Non-pigmented ciliary epithelial cell (primary cell): ENCODE data around the gene CDKL2.

ENCODE experiments used
- DNase-seq: peaks from one replicate; pipeline ENCODE4 v3.0.0-alpha.2; 2010; ENCODE audit warnings: low read depth

The CDKL2 gene

DNA sequence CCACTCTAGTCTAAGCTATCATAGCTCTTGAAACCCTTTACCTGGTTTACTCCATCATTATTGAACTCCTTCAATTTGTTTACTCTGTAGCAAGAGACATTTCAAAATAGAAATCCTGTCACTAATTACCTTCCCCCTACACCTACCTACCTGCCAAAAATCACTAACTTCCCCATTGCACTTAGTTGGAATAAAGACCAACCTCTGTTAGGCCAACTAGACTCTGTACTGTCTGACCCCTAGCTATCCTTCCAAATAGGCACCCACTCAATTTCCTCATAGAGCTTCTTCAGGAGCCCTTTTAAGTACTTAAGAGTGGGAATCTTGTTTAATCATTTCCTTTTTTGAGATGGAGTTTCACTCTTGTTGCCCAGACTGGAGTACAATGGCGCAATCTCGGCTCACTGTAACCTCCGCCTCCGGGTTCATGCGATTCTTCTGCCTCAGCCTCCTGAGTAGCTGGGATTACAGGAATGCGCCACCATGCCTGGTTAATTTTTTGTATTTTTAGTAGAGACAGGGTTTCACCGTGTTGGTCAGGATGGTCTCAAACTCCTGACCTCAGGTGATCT lies 8.9 kb upstream of the CDKL2 start:
- no peak for DNase-seq

DNA sequence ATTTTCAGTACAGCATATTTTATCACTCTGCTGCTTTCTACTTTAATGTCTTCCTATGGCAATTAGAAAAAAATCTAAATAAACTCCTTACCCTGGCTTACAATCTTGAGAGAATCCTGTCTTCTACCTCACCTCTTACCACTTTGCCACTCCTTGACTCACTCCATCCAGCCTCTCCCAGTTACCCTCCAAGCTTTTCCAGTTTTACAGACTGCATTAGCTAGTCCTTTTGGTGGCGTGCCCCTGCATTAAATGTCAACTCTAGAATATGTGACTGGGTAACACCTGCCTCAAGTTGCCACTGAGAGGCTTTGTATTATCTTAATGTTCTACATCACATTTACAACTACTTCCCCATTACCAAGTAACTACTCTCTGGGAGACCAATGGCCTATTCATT lies 7.5 kb upstream of the CDKL2 start:
- no peak for DNase-seq

DNA sequence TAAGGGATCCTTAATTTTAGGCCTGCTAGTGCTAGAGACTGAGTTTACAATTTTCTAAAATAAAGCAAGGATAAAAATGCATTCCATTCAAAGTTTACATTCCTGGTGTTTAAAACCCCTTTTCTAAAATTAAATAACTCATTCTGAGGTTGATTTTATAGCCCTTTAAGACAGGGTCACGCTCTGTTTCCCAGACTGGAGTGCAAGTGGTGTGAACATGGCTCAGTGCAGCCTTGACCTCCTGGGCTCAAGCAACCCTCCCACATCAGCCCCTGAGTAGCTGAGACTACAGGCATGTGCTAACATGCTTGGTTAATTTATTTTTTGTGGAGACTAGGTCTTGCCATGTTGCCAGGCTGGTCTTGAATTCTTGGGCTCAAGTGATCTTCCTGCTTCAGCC lies 6.8 kb upstream of the CDKL2 start:
- no peak for DNase-seq

DNA sequence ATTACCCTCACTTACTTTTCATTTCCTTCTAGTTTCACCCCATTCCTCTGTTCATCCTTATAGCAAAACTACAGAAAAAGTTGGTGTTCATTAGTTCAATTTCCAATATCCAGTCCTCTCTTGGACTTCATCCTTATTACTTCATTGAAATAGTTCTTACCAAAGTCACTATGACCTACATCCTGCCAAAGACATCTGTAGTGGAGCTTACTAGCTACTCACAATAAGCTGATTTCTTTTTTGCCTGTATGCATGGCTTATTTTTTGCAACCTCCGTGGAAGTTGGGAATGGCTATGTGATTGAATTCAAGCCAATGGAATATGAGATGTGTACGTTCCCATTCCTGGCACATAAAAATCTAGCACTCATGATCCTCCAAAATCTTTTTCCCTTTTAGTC lies 4.6 kb upstream of the CDKL2 start:
- DNase-seq: no peak

DNA sequence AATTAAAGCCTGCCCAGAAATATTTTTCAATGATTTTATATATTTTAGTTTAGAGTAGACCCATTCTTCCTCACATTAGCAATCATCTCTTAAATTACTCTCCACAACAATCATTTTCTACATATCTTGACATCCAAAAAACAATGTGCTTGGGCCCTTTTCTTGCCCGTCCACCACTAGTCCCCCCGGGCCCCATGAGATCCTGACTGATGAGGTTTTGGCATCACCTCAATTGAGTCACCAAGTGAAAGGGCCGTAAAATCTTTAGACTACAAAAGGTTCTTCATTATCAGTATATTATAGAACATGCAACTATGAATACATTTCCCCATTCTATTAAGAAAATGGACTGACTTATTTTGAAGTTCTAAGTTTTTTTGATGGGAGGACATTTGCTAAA lies 4.0 kb upstream of the CDKL2 start:
- DNase-seq: no peak

DNA sequence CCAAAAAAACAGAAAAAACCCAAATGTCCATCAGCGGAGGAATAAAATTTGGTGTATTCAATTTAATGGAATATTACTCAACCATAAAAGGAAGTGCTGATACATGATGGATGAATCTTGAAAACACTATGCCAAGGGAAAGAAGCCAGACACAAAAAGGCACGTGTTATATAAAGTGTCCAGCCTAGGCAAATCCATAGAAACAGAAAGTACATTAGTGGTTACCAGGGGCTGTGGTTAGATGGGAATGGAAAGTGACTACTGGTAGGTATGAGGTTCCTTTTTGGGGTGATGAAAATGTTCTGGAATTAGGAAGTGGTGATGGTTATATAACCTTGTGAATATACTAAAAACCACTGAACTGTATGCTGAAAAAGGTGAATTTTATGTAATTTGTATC lies 3.5 kb upstream of the CDKL2 start:
- DNase-seq: peak; percentile 22

DNA sequence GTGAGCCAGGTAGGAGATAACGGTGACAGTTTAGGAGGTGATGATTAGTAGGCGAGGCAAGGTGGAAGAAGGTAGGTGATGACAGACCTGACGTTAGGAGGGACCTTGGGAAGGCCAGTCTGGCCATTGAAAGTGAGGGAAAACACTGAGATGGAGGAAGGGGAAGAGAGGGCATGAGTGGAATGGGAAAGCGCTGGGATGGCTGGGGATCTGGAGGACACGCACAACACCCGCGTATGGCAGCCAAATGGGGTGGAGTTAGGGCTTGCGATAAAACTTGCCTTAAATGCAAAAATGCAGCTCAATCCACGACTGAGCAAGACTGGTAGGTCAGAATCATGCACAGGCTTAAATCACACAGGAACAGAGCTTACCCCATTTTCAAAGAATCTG lies 605 bp upstream of the CDKL2 start:
- no peak for DNase-seq

DNA sequence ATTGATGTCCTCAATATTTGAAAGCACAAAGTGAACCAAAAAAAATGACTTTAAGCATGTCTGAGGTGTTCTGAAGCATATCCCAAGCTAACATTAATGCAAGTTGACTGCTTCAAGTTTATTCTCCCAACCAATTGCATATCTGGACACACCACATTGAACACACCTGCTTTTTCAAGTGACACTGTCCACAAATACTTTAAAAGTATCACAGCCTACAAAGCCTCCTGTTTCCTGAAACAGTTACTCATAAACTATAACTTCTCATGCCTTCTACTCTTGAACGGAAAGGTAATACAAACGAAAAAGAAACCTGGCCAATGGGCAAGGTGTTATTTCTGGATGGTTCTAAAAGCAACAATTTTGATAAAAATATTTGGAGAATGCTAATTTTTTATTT lies 1.1 kb downstream of the CDKL2 start:
- no peak for DNase-seq

DNA sequence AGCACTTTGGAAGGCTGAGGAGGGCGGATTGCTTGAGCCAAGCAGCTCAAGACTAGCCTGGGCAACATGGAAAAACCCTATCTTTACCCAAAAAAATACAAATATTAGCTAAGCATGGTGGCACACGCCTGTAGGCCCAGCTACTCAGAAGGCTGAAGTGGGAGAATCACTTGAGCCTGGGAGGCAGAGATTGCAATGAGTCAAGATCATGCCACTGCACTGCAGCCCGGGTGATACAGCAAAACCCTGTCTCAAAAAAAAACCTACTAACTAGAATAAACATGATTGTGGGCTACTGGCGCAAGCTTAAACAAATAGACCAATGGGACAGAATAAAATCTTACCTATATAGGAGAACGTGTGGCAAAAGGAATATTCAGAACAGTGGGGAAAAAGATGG lies 7.3 kb downstream of the CDKL2 start:
- no peak for DNase-seq

DNA sequence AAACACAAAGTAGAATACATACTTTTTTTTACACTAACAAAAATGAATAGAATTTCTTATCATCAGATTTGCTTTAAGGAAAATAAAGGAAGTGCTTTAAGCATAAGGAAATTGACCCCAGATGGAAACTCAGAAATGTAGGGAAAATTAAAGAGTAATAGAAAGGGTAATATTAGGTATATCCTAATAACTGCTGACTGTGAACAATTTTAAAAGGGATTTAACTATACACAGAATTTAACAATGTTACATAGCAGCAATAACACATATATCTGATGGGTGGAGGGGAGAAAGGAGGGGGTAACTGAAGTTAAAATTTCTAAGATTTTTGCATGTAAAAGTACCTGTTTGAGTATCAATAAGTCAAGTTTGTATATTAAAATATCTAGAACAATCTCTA lies 8.6 kb downstream of the CDKL2 start:
- no peak for DNase-seq

DNA sequence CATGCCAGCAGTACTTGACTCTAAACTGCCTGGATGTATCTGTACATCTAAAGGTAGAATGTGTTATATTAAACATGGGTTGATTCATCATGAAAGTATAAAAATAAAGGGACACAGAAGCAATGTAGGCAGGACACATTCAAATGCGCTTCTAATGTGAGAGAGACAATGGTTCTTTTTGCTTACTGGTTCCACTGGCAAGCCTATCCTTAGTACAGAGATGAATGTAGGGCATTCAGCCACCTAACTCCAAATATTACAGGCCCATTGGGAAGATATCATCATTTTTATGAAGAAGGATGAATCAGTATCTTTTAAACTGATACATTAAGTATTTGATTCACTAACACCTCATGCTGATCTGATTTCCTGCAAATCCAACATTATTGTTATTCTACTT lies 18.0 kb downstream of the CDKL2 start:
- DNase-seq: no peak

DNA sequence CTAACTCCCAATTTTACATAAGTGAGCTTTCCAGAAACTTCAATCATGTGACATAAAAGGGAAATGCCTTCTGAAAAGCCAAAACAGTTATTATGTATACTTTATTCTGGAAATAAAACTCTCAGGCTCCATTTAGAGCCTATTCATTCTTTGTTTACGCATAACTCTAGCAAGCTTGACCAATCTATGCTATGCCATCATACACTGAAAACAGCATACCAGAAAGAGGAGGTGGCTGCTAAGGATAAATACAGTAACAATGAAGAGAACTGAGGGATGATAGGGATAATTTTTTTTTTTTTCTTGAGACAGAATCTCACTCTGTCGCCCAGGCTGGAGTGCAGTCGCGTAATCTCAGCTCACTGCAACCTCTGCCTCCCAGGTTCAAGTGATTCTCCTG lies 24.4 kb downstream of the CDKL2 start:
- no peak for DNase-seq

DNA sequence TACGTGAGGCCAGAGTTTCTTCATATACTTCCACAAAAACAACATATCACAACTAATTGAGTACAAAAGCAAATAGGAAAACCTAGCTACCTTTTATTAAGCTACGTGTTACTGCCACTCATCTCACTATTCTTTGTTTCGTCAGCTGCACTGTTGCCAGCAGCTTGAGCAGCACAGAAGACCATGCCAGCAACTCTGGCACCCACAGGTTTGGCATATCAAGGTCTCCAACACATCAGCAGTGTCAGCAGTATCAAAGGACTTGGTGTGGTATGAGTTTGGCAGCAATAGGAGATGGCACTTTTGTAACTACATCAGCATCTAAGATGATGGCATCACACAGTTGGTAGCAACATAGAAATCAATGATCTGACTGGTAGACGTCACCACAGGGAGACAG lies 30.7 kb downstream of the CDKL2 start:
- DNase-seq: no peak

DNA sequence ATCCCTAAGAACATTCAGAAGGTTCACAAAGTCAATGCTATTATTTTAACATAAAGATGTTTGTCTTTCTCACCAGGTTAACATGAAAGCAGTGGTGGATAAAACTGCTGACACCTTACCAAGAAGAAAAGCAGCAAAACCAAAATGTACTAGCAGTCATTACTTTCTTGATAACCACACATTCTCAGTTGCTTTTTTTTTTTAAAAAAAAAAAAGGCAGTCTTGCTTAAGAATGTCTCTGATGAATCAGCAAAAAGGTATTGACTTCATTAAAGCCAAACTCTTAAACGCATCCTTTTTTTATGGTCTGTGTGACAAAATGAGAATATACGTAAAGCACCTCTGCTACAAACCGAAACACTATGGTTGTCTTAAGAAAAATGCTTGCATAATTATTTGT lies 31.9 kb downstream of the CDKL2 start:
- DNase-seq: peak; percentile 28

DNA sequence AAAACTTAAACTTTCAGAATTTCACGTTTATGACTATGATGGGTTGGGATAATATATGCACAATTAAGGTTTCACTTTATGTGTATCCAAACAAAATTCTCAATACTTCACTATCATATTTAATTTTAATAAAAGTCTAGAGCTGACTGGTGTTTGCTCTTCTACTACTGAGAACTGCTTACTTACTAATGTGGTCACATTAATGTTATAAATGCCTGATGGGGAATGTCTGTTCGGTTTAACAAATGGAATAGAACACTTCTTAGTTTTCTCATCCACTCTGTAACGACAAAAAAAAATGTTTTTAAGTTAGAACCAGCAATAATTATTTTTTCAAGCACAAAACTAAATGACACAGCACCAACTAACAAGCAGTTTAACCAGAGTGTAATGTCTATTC lies 34.3 kb downstream of the CDKL2 start:
- DNase-seq: no peak

DNA sequence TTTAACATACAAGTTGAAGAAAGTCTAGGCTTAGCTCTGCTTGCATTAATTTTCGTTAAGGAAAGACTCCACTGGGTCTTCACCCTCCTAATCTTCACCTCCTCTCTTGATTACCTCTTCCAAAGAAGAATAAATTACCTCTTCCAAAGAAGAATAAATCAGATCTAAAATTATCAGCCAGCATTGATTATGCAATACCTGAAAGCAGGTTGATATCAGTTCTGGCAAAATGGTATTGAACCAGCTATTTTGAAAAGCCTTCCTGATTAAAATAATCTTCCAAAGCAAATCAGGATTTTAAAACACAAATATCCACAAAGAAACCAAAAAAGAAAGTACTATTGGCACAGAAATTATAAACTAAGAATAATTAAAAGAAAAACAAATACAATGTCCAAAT lies 36.9 kb downstream of the CDKL2 start:
- no peak for DNase-seq

DNA sequence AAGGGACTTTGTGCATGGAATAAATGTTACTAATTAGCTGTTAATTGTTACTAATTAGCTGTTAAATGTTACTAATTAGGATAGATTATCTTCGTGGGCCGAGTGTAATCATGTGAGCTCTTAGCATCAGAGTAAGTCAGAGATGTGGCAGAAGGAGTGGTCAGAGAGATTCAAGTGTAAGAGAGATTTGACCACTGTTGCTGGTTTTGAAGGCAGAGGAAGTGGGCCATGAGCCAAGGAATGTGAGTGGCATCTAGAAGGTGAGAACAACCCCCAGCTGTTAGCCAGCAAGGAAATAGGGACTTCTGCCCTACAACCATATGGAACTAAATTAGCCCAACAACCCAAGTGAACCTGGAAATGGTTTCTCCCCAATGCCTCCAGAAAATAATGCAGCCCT lies 46.3 kb downstream of the CDKL2 start:
- no peak for DNase-seq

DNA sequence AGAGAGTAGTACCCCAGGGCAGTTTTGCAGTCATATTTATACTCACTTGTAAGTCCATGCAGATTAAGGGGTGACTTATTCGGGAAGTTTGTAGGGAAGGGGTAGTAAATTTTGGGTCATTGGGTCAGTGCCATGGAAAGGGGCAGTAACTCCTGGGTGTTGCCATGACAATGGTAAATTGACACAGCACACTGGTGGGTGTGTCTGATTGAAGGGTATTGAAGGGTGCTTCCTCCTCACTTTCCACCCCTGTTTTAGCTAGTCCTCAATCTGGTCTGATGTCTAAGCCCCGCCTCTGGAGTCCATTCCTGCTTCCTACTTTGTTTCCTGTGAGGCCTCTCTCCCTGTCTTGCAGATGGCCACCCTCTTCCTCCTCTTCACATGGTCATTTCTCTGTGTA lies 62.6 kb downstream of the CDKL2 start:
- no peak for DNase-seq

DNA sequence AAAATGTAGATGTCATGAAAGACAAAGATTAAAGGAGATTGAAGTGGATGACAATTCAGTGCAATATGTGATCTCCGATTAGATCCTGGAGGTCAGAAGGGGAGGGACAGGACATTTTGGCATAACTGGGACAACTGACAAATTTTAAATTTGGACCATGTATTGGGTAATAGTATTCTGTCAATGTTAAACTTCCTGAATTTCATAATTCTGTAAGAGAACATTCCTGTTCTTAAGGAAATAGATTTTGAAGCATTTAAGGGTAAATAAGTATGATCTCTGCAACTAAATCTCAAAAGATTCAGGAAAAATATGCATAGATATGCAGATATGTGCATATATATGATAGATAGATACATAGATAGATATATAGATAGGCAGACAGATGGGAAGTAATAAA lies 63.4 kb downstream of the CDKL2 start:
- DNase-seq: no peak

DNA sequence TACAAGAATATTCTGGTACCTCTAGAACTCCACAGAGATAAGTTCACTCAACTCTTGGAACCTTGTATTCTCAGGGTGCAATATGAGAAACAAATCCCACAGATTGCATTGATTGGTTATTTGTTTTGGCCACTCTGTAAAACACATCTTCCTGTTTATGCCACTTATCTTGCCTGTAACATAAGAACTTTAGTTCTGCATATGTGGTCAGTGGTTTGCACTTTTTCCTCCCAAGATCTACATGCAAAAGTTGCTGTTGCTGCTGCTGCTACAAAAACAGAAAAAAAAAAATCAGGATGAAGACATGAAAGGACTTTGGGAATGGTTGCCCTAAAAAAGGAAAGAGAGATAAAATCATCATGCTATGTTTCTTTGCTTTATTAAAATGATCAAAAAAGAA lies 64.8 kb downstream of the CDKL2 start:
- no peak for DNase-seq

DNA sequence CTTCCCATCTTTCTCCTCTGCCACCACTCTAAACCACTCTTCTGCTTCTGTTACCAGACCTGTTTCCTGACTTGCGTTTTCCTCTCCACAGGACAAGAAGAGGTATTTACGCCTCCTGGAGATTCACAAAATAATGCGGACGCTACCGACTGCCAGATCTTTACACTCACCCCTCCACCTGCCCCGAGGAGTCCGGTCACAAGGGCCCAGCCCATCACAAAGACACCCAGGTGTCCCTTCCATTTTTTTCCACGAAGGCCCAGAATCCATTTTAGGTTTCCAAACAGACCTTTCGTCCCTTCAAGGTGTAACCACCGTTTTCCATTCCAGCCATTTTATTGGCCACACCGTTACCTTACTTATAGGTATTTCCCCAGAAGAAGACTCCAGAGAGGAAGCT lies 66.3 kb downstream of the CDKL2 start:
- DNase-seq: no peak

DNA sequence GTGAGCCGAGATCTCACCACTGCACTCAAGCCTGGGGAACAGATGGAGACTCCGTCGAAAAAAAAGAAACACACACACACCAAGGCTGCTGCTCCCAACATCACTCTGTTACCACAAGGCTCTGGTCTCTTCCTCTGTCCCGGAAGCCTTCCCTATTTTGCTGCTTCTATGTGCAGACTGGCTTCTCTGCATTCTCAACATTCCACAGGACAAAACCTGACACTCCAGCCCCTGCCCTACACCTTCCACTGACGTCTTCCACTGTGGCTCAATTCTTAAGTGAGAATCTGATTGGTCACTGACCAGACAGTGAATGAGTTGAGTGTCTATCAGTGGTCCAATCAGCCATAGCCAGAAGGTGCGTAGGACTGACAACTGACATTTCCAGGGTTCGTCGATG lies 68.5 kb downstream of the CDKL2 start:
- DNase-seq: no peak

DNA sequence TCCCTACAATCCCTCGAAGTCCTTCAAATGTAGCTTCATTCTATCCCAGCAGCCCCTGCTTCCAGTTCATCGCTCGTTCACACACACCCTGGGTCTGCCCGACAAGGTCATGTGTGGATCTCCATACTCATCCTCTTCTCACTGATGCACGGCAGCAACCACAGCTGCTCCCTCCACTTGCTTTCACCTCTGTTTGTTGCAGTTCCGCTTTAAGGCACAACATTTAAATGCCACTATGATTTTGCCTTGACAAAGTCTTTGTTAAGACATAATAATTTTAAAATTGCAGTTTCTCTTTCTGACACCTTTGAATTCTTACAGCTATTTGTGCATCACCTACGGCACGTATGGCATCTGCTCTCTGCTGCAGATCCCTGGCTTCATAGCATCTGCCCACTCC lies 72.6 kb downstream of the CDKL2 start:
- no peak for DNase-seq

DNA sequence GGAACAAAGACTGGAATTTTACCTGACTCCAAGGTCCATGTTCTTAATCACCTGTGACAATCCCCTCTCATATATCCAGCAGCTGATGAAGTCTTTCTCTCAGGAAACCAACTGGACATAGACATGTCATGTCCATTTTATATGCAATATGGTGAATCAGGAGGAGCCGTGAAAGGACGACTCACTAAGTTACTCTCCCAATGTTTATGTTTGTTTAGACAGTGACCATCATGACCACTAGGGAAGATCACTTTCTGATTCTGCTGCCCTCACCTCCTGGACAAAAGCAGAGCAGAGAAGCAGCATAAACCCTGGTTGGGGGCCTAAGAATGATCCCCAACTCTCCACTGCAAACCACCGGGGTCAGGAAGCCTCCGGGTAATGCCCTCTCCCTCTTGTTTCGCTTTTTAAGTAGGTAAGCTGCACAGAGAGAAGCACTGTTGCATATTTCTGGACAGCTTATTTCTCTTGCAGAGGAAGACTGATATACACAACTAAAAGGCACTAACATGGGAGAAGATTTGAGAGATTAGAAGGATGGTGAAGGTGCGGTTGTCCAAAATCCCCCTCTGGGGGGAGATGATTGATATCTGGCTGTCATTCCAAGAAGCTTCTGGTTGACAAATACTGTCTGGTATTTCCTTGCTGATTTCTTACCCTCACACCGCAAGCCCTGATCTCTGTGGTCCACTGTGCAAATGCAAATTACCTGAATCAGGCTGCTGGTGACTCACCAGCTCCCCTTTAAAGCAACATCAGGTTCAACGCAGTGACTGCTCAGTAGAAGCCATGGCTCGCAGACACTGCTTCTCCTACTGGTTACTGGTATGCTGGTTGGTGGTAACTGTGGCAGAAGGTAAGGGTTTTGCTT lies 74.8 kb downstream of the CDKL2 start, which contains the start of gene ODAPH:
TSS of gene ODAPH (plus strand) at position 773 of the 871 bp plus-strand sequence. CDS start at position 790, 17 bp downstream.
- peak; percentile 61 for DNase-seq
